NCI-H187 treated with DMSO at 0.1 percent for 48 hours (cell line): ENCODE measurements around the gene SLC7A5.
"Not testable (repeated sequence)": the region's sequence is repeated elsewhere in the genome, so short reads cannot be mapped to it uniquely, and the experiment has no call there.

Experiments used
- DNase-seq: peaks from one replicate; lab custom pipeline; 2025; lab: John Stamatoyannopoulos, UW

SLC7A5 gene

DNA sequence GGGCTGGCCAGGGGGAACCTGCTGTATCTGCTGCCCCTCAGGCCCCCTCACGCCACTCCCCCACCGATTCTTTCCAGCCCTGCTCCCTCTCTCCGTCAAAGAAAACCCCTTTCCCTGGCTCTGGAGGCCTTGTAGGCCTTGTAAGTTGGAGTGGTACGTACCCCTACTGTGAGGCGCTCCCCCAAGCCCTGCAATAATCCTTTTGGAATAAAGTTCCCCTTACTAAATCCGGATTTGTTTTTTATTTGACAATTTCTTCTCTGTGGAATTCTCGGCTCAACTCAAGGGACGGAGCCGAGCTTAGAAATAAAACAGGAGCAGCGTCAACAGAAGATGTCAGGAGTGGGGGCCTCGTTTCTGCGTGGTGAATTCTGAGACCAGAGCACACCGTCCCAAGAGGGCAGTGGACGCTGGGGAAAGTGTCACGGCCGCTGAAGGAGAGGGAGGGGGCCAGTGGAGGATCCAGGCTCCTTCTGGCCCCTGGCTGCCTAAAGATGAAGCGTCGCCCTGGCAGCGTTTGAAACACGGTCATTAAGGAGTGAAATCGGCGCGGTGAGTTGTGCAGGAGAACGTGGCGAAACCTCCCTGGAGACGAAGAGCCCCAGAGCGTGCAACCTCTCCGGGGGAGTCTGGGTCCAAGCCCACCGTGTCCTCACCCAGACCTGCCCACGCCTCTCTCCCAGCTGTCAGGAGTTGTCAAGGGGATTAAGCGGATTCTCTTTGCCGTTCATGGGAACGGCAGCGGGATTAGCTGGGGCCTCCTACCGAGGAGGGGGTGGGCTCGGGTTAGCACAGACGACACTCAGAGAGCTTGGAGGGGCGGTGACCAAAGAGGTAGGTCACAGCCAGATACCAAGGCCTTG is 47.0 kb downstream of the SLC7A5 start:
- DNase-seq, result no peak

DNA sequence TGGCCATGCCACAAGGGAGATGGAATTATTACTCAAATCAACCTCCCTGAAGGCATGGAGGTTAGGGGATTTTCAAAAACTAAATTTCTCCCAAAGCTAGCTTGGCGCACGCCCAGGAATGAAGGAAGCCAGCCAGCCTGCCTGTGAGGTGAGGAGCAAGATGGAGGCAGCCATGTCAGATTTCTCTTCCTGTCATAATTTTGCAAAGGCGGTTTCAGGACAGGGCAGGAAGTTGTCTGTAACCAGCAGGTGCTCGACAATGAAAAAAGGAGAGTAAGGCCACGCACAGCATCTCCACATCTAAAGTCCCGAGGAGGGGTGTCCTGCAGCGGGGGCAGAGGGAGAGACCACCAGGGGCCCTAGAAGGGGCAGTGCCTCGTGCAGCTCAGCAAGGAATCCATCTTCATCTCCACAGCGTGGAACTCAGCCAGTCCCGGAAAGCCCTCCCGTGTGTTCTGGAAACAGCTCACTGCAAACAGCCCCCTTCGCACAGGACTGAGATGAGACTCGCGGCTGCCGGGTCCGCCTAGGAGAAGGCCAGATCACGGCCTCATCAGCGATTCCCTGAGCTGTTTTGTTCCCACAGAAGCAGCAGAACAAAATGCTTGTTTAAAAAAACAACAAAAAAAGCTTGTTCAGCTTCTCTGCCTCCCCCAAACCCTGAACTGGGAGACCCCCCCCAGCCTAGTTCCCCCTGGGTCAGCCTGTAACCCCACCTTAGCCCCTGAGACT is 47.8 kb downstream of the SLC7A5 start:
- no peak for DNase-seq

DNA sequence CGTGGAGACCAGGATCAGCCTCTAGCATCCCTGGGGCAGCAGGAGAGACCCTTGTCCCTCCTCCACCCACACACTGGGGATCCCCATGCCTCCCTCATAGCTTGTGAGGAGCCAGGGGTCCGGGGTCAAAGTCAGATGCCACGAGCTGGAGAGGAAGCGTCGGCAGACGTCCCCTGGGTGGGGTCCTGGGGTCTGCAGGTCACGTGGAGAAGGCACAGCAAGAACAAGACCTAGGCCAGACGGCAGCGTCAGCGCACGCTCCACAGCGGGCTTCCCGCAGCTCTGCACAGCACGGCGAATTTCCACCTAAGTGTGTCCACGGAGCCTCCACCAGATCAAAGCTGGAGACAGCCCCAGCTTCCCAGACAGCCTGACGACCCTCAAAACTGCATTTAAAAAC is 49.3 kb downstream of the SLC7A5 start:
- no peak for DNase-seq

DNA sequence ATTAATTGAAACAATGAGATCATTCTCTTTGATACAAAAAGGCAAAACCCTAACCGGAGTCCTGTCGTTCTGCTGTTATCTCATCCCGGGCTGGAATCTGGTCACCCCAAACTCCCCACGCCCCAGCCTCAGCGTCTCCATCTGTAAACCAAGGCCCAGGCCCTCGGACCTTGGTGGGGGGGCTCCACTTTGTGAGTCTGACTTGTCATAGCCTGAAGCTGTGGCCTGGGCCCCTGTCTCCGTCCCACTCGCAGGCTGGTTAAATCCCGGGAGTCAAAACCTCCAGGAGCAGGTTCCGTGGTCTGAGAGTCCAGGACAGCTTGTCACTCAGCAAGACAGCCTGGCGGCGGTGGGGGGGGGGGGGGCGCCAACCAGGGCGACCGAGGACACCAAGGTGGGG is 50.0 kb downstream of the SLC7A5 start:
- DNase-seq, result no peak

DNA sequence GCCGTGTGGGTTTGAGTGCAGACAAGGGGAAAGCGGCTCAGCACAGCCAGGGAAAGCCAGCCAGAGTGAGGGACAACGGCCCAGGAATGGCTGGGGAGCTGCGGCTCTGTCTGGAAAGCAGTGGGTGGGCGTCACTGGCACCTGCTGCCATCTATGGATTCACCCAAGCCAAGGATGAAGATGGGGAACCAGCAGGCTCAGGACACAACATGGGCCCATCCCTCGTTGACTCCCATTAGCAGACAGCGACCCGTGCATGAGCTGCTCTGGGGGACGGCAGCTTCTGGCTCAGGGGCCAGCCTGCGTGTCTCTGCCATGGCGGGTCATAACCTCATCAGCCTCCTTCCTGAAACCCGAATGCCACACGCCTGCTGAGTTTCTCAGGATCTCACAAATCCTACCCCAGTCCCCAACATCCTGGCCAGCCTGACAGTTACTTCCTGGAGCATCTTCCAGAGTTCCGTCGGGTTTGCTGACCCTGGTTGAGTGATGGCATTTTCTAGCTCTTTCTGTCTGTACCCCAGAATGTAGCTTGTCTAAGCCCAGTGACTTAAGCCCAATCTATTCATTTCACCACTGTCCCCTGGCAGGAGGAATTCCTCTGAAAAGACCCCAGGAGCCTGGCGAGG is 50.7 kb downstream of the SLC7A5 start:
- DNase-seq, result no peak

DNA sequence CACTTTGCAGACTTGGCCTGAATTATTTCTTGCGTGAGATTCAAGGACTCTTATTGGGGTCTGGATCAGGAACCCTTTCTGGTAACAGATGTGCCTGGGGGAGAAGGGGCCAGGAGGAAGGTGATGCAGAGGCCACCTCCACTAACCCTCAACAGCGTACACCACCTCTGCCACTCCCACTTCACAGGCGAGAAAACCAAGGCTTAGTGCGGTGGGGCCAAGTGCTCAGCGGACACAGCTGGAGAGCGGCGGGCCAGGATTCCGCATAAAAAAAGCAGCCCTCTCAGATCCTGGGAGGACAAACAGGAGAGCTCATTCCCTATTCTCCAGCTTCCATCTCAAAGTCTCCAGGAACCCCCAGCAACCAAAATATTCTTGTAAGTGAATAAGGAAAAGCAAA is 51.4 kb downstream of the SLC7A5 start:
- DNase-seq, result no peak

DNA sequence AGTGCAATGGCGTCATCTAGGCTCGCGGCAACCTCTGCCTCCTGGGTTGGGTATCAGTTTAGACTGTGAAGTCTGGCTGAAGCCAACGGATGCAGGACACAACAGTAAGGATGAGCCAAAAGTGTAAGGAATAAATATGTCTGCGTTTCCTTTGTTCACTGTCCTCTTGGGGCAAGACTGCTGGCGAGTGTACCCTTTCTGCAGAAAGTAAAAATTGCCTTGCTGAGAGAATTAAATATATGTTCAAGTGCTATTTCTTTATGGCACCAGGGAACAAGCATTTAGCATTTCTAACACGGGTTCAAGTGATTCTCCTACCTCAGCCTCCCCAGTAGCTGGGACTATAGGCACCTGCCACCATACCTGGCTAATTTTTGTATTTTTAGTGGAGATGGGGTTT is 51.9 kb downstream of the SLC7A5 start:
- DNase-seq, result not testable (repeated sequence)

DNA sequence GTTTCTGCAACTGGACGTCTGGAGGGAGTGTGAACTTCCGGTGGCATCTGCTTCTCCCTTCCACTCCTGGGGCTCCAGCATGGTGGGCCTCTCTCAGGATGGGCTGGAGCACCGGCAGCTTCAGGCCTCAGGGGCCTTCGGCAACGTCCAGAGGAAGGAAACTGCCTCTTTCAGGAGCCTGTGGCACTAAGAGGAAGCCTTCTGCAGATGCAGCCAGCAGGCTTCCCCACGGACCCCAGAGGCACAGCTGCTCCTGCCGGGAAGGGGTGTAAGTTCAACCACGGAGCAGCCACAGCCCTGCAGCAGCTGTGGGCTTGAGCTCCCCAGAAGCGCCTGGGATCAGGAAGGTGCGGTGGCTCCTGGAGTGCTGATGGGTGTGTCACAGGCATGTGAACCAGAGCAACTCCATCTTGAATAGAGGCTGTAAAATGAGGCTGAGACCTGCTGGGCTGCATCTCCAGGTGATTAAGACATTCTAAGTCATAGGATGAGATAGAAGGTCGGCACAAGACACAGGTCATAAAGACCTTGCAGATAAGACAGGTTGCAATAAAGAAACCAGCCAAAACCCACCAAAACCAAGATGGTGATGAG is 52.7 kb downstream of the SLC7A5 start:
- DNase-seq, result no peak

DNA sequence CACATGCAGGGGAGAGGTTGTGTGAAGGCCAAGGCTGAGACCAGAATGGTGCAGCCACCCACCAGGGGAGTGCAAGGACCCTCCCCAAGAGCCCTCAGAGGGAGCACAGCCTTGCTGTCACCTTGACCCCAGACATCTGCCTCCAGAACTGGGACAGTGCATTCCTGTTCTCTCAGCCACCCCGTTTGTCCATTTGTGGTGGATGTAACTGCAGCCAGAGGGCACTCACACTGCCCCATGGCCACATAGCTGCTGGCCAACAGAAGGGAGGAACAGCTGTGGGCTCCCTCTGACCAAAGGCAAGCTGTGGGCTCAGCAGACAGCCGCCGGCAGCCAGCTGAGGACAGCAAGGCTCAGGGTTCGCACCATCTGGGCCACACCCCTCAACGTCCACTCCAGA is 53.7 kb downstream of the SLC7A5 start:
- DNase-seq, result no peak

DNA sequence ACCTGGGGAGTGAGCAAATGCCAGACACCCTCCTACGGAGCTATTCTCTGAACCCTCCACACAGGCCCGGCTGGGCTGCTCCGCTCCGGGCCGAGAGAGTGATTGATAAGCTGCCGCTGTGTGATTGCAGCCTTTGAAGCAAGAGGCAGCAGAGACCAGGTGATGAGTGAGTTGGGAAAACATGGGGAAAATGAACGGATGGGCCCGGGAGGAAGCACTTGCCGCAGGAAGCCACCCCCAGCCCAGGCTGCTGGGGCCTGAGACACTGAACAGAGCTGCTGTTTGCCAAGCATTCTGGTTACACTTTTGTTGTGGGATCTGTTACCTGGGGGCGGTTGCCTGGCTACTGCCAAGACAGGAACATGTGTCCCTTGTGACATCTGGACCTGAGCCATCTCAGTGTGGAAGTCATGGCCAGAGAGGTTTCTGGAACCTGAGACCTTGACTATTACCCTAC is 57.1 kb downstream of the SLC7A5 start:
- no peak for DNase-seq

DNA sequence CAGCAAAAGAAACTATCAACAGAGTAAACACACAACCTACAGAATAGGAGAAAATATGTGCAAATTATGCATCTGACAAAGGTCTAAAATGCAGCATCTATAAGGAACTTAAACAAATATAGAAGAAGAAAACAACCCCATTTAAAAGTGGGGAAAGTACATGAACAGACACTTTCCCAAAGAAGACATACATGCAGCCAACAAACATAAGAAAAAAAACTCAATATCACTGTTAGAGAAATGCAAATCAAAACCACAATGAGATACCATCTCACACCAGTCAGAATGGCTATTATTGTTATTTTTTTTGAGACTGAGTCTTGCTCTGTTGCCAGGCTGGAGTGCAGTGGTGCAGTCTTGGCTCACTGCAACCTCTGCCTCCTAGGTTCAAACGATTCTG is 57.9 kb downstream of the SLC7A5 start:
- DNase-seq, result not testable (repeated sequence)

DNA sequence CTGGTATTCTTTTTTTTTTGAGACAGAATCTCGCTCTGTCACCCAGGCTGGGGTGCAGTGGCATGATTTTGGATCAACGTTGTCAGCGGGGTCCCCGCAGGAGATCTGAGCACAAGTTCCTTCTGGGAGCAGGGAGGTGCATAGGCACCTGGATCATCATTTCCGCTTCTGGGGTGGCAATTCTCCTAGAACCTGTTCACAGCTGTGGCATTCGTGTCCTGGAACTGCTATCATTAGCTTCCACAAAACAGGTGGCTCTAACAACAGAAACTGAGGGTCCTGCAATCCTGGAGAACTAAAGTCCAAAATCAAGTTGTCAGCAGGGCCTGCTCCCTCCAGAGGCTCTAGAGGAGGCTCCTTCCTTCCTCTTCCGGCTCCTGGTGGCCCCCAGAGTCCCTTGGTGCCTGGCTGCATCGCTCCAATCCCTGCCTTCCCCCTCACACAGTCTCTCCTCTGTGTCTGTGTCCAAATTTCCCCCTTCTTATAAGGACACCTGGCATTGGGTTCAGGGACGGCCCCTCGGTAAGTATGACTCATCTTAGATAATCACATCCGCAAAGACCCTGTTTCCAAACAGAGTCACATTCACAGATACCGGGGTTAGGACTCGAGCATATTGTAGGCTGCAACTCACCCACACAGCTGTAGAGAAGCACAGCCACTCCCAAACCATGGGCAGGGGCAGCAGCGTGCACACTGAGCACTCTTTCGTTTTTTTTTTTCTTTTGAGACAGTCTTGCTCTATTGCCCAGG is 60.0 kb downstream of the SLC7A5 start:
- DNase-seq, result no peak

DNA sequence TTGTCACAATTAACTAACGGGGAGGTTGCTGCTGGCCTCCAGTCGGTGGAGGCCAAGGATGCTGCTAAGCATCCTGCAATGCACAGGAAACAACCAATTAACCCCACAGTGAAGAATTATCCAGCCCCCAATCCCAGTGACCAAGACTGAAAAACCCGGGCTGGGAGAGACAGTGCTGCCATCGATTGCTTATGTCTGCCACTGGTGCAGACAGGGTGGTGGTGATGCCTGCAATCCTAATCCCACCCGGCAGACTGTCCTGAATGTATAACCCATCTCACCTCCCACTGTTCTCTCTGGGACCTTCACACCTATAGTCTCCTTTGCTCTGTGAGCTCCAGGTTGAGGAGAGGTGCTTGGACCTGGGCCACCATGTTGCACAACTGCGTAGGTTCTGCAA is 61.2 kb downstream of the SLC7A5 start:
- no peak for DNase-seq

DNA sequence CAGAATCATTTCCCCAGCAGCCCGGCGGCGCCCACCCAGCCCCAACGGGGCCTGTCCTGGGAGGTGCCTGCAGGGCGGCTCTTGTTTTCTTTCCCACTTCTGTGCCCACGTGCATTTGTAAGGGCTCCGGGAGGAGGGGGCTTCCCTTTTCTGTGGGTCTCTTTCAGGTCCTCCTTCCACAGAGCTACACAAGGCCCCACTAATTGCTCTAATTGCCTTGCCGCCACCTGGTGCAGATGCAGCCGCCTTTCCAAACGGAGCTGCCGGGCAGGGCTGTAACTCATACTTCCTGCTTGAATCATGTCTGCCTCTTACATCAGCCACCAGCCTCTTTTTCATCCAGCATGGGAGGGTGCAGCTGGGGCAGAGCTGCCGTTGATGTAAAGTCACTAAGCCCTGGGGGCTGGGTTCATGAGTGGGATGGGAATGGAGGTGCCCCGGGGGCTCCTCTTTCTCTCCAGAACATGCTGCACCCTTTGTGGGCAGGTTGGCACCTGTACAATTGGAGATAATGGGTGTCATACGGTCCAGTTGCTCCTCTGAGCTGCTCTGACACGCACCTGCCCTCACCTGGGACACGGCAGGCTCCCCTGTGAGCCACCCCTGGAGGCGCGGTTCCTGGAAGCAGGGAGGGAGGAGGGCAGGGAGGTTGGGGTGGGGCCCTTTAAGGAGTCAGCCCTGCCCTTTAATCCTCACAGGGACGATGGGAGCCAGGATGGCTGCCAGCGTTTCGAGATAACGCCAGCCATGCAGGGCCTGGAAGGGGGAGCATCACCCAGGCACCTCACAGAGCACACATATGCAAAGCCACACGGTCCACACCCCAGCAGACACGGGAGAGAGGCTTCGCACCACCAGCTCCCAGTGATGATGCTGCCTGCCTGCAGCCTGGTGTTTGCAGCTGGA is 62.4 kb downstream of the SLC7A5 start:
- no peak for DNase-seq

DNA sequence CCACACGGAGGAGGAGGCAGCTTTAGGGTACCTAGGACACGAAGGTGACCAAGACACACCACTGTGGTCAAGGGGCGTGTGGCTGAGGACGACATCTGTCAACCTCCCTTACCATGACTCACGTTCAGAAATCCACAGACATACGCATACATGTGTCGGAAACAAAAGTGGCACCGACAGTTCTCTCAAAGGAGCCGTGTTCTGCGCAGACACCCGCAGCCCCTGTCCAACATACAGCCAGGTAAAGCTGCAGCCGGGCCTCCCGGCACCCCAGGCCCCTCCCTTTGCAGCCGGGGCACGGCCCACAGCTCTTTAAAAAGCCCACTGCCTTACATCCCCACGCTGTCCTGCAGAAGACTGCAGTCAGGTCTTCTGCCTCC is 63.1 kb downstream of the SLC7A5 start:
- DNase-seq, result no peak

DNA sequence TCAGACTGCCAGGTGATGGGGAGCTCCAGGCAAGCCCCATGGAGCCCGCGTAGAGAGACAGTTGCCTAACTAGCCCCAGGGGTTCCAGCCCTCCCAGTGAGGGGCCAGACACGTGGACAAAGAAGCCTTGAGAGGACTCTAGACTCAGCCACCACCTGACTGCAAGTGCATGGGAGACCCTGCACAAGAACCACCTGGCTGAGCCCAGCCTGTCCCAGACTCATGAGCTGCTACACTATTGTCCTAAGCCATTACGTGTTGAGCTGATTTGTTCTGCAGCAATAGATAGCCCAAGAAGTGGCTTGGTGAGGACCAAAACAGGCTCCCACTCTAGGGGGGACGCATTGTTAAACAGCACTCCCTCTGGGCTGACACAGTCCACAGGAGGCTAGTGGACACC is 65.9 kb downstream of the SLC7A5 start:
- no peak for DNase-seq

DNA sequence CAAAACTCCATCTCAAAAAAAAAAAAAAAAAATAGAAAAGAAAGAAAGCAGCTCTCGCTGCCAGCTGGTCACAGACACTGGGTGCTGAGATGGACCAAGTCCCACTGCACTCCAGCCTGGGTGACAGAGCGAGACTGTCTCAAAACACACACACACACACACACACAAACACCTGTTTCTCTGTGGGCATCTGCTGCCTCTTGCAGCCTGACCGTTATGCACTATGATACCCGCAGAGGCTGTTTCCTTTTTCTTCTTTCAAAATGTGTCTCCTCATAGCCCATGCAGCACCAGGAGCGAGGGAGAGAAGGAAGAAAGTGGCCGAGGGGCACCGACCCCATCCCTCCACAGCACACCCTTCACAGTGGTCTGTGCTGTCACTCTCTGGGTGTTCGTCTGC is 66.6 kb downstream of the SLC7A5 start:
- no peak for DNase-seq

DNA sequence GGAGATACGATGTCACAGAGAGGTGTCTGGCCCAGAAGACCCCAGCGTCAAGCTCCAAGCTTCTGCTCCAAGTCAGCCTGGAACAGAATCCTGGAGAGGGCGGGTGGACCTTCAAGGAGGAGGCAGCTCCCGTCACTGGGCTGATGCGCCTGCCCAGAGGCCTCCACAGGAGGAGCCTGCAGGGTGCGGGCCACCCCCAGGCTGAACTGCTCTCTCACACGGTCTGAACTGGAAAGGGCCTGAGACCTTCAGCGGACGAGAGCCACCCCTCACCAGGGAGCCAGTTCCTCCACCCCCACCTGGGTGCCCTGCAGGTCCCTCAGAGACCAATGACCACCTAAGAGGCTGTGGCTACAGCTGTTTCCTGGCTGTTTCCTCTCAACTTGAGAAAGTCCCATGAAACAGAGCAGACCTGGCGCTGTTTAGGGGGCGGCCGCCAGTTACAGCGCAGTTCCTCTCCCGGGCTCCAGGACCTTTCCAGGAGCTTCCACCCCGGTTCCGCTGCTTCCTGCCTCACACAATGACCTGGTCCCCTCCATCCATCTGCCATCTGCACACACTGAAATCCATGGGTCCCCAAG is 67.5 kb downstream of the SLC7A5 start:
- no peak for DNase-seq

DNA sequence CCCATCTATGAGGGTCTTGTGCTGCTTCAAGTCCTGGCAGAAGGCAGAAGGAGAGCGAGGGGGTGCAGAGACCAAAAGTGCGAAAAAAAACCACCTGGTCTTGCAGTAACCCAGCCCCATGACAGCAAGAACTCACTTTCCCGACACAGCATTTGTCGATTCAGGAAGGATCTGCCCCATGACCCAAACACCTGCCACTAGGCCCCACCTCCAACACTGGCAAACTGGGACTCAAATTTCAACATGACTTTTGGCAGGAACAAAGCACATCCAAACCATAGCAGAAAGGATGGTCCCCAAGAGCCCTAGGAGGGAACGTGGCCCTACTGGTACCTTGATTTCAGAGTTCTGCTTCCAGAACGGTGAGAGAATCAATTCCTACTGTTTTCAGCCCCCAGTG is 68.8 kb downstream of the SLC7A5 start:
- no peak for DNase-seq

DNA sequence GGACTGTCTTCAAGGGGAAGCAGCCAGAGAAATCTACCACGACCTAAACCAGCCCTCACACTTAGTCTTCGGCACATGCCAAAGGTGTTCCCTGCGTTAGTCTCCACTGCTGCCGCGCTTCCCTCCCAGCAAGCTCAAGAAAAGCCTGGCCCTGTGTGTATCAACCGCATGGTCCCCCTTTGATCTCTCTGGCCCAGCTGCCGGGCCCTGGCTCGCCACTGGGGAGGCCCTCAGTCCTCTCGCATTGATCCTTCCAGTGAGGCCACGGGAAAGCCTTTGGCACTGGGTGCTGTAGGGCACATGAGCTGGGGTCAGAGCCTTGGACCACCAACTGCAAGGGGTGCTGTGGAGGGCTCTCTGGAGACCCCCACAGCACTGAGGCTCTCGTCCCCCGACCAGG is 74.0 kb downstream of the SLC7A5 start:
- no peak for DNase-seq
